HepG2 (cell line): ENCODE results near the gene ENTPD2. TPM values are rescaled to one million over a fixed set of nuclear protein-coding genes. Genes with fewer than 3 reads are reported as not detected.

Experiments used
- ATAD3A ChIP-seq: sonication (generic); formaldehyde crosslinking; IDR thresholded peaks from 2 replicates; pipeline ENCODE4 v1.4.0; 2020; ENCODE audit warnings: missing genetic modification reagents
- CEBPB ChIP-seq: IDR thresholded peaks from 2 replicates; pipeline ENCODE4 v1.6.1; 2011; ENCODE audit warnings: low read depth, low read length, improper control_type of control experiment, borderline replicate concordance
- HMG20A ChIP-seq: IDR thresholded peaks from 2 replicates; pipeline ENCODE4 v1.6.1; 2016; ENCODE audit warnings: borderline replicate concordance
- IRF9 ChIP-seq: sonication (generic); formaldehyde crosslinking; IDR thresholded peaks from 2 replicates; pipeline ENCODE4 v1.8.0; 2022; ENCODE audit warnings: missing genetic modification reagents, mild to moderate bottlenecking, borderline replicate concordance
- MYPOP ChIP-seq: sonication (generic); formaldehyde crosslinking; IDR thresholded peaks from 2 replicates; pipeline ENCODE4 v1.8.1; 2023; ENCODE audit warnings: mild to moderate bottlenecking, moderate library complexity, missing genetic modification reagents
- NFIC ChIP-seq: IDR thresholded peaks from 2 replicates; pipeline ENCODE4 v1.6.1; 2012; ENCODE audit warnings: mild to moderate bottlenecking, low read length, inconsistent platforms
- PAXIP1 ChIP-seq: sonication (generic); formaldehyde crosslinking; conservative IDR thresholded peaks from 2 replicates; pipeline ENCODE4 v1.4.0; 2020; ENCODE audit warnings: mild to moderate bottlenecking, missing genetic modification reagents, moderate library complexity
- PCBP1 ChIP-seq: fragments of 200-400 bp; formaldehyde crosslinking; IDR thresholded peaks from 2 replicates; pipeline ENCODE4 v1.6.1; 2017; ENCODE audit warnings: mild to moderate bottlenecking, low read depth, low read length, borderline replicate concordance
- SMAD3 ChIP-seq: sonication (generic); formaldehyde crosslinking; IDR thresholded peaks from 2 replicates; pipeline ENCODE4 v1.4.0; 2020; ENCODE audit warnings: missing genetic modification reagents
- TRAFD1 ChIP-seq: sonication (generic); formaldehyde crosslinking; IDR thresholded peaks from 2 replicates; pipeline ENCODE4 v1.5.1; 2020; ENCODE audit warnings: missing genetic modification reagents, mild to moderate bottlenecking, borderline replicate concordance
- ZBTB25 ChIP-seq: IDR thresholded peaks from 2 replicates; pipeline ENCODE4 v1.6.1; 2018; ENCODE audit warnings: missing genetic modification reagents
- ZNF136 ChIP-seq: sonication (generic); formaldehyde crosslinking; IDR thresholded peaks from 2 replicates; pipeline ENCODE4 v1.8.1; 2022; ENCODE audit warnings: low read depth, mild to moderate bottlenecking, moderate library complexity, missing genetic modification reagents
- ZNF414 ChIP-seq: sonication (generic); formaldehyde crosslinking; IDR thresholded peaks from 2 replicates; pipeline ENCODE4 v1.5.0; 2020; ENCODE audit warnings: missing genetic modification reagents
- ZNF878 ChIP-seq: sonication (generic); formaldehyde crosslinking; IDR thresholded peaks from 2 replicates; pipeline ENCODE4 v1.8.1; 2023; ENCODE audit warnings: mild to moderate bottlenecking, missing genetic modification reagents, moderate library complexity
- polyA plus RNA-seq, 8 experiments: library from polyadenylated mRNA; depleted of rRNA in 3 of 8; stranded (reverse) in 7 of 8; unstranded in 1 of 8; fragments of >200 nt; fragmentation: Illumina TruSeq in 4 of 8; extraction: Trizol in 4 of 8; gene quantifications; 2 replicates each; pipeline versions ENCODE4 v1.2.1 to v1.2.3, GENCODE V29; 2011 to 2016; ENCODE audit warnings: low read depth in 4 of 8, missing spikeins in 1 of 8, mixed read lengths in 1 of 8; ENCODE audit not compliant: insufficient read depth in 1 of 8
- total RNA-seq, 5 experiments: library from RNA; depleted of rRNA; stranded (reverse); fragments of >200 nt; fragmentation: Illumina TruSeq; extraction: Trizol; gene quantifications; 2 replicates each; pipeline ENCODE4 v1.2.3, GENCODE V29; 2016; ENCODE audit warnings: low read depth in 1 of 5

ENTPD2 gene
- total and polyA plus RNA-seq, 2 of the 13 experiments (the other 11 are each of a cell fraction or from before 2014, with no cell fraction given): 0.95 to 3.2 TPM

- TF ChIP-seq PAXIP1 (CRISPR knock-in tag) (peak; percentile 42; the same call in 1 of the 2 replicates), NFIC (no peak), PCBP1 (no peak), CEBPB (no peak), SMAD3 (no peak), MYPOP (peak; percentile 43; the same call in 1 of the 2 replicates), ATAD3A (CRISPR knock-in tag) (no peak), IRF9 (CRISPR knock-in tag) (no peak), ZNF136 (CRISPR knock-in tag) (no peak), TRAFD1 (CRISPR knock-in tag) (0 out of 2 replicates have a peak, but pooled peaks have one; percentile 27), HMG20A (CRISPR knock-in tag) (no peak), ZNF878 (no peak), ZBTB25 (CRISPR knock-in tag) (no peak), ZNF414 (CRISPR knock-in tag) (no peak)
Measured at GRCh38 chr9:137021979-137022661, 31.7 kb downstream of the ENTPD2 start (continued).
